DMS79 (cell line): Measurements from ENCODE around the gene PLCG1.
"Not testable (repeated sequence)": the region's sequence is repeated elsewhere in the genome, so short reads cannot be mapped to it uniquely, and the experiment has no call there.

Experiments
- DNase-seq: peaks from one replicate; lab custom pipeline; 2025; lab: John Stamatoyannopoulos, UW

Gene PLCG1

DNA sequence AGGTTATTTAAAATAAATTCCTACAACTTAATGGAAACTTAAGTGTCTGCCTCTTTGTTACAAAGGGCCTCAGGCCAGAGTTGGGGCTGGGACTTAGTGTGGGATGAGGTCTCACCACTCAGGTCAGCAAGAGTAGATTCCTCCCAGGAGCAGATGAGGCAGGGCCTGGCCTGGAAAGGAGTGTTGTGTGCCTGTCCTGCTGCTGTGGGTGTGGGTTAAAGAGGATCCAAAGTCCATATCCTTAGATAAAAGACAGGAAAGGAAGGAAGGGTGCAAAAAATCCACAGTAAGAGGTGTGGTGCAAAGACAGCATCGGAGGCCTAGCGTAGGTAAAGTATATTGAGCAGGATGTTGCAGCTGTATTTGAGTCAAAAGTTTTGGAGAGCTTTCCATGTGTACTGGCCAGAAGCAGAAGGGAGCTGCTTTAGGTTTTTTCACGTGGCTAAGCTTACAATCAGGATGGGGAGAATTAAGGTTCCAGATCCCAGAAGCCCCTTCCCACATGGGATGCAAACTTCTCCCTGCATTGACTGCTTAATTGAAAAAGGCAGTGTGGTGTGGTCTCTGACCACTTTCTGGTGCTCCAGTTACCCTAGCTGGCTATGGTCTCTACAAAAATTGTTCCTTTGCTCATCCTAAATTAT is 12.8 kb upstream of the PLCG1 start:
- DNase-seq = no peak

DNA sequence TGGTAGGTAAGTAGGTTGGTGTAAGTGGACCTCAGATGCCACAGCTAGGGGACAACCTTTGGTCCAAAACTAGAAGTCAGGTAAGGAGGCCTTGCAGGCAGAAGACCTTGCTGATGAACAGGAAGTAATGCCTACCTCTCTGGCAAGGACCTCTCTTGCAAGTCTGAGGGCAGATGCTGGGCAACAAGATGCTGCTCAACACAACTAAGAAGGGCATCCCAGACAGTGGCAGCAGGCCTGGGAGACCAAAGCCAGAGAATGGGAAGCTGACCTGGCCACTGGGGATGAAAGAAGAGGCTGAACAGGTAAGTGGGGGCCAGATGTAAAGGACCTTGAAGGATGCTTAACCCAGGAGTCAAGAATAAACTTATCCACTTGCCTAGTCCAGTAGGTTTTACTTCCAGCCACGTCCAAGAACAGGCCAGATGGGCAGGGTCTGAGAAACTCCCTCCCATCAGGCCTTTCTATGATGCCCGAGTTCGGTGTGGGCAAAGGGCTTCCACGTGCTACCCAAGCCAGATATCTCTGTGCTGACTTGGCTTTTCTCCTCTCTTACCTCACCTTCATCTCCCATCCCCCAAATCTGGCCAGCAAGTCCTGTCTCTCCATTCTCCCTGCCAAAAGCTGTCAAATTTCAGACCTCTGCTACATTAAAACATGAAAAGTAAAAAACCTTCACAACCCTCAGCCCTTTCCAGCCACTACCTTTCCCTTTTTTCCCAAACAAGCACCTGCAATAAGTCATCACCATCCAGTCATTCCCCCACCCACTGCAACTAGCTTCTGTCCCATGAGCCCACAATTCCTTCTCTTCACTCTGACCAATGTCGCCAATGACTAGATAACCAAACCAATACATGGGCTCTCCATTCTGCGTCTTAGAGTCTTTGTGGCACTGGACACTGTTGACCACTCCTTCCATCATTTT is 11.5 kb upstream of the PLCG1 start:
- no peak for DNase-seq

DNA sequence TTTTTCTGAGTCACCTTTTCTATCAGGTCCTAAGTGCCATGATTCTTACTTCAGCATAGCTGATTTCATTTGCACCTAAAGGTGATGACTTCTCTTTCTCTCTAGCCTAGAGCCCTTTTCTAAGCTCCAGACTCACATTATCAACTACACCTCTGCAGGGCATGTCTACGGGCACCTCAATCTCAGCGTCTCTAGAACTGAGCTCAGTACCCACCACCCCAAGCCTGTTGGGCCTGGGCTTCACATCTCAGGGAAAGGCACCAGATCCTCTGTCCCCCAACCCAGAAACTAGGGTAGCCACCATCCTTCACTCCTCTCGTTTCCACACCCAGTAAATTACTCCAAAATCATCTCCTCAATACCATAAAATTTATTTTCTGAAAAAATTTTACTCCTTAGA is 10.6 kb upstream of the PLCG1 start:
- DNase-seq = no peak

DNA sequence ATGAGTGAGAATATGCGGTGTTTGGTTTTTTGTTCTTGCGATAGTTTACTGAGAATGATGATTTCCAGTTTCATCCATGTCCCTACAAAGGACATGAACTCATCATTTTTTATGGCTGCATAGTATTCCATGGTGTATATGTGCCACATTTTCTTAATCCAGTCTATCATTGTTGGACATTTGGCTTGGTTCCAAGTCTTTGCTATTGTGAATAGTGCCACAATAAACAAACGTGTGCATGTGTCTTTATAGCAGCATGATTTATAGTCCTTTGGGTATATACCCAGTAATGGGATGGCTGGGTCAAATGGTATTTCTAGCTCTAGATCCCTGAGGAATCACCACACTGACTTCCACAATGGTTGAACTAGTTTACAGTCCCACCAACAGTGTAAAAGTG is 9.0 kb upstream of the PLCG1 start:
- DNase-seq = not testable (repeated sequence)

DNA sequence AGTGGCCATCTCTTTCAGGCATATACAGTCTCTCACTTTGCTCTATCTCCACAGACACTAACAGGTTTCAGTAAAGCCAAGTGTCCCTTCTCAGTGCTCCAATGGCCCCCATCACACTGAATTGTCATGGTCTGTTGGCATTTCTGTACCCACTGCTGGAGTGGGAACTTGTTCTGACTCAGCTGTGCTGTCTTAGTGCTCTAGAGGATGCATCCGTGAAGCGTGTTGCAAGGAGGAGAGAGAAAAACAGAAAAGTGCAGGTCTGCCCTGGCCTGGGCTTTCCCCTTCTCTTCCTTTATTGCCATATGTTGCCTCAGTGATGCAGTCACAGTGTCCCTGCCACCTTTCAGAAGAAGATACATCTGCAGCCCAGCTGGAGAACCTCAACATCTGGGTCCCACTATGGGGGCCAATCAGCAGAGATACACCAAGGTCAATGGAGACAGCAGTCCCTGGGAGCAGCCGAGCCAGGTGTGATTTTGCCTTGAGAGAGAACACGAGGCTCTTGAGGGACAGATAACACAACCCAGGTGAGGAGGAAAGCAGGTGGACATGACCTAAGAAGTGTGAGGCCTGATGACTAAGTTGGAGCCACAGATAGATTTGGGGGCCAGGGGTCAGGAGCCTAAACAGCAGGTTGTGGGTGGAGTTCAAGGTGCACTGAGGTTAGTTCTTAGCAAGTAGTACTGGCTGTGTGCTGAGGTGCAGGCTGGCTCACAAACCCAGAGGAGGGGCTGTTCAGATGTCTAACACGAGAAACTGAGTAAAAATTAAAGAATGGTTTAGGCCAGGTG is 5.6 kb upstream of the PLCG1 start:
- DNase-seq = no peak

DNA sequence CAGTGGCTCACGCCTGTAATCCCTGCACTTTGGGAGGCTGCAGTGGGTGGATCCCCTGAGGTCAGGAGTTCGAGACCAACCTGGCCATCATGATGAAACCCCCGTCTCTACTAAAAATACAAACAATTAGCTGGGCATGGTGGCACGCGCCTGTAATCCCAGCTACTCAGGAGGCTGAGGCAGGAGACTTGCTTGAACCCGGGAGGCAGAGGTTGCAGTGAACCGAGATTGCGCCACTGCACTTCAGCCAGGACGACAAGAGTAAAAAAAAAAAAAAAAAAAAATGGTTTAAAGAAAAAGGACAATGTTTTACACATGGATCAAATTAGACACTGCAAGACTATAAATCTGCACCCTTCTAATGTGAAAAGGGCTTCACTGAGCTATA is 5.0 kb upstream of the PLCG1 start:
- not testable (repeated sequence) for DNase-seq

DNA sequence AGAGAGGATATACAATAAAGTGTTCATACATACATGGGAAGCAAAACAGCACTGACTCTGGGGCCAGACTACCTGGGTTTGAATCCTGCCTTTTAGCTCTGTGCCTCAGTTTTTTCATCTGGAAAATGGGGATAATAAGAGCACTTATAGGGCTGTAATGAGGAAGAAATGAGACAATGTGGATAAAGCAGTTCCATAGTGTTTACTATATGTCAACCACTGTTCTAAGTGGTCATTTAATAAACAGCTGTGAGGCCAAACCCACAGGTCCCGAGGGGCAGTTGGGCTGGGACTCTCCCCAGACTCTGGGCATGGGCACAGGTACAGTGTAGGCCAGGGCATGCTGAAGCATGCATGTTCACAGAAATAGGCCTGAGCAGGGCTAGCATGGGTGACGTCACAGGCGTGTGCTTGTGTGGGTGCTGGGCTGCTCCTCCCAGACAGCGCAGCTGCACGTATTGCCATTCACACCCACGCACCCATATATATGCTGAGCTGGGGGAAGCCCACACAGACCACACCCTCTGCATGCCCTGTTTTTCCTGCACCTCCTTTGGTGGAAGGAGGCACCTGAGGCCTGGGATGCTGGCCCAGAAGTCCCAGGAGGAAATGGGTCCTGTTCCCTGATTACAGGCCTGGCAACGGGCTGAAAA is 3.5 kb upstream of the PLCG1 start:
- no peak for DNase-seq

DNA sequence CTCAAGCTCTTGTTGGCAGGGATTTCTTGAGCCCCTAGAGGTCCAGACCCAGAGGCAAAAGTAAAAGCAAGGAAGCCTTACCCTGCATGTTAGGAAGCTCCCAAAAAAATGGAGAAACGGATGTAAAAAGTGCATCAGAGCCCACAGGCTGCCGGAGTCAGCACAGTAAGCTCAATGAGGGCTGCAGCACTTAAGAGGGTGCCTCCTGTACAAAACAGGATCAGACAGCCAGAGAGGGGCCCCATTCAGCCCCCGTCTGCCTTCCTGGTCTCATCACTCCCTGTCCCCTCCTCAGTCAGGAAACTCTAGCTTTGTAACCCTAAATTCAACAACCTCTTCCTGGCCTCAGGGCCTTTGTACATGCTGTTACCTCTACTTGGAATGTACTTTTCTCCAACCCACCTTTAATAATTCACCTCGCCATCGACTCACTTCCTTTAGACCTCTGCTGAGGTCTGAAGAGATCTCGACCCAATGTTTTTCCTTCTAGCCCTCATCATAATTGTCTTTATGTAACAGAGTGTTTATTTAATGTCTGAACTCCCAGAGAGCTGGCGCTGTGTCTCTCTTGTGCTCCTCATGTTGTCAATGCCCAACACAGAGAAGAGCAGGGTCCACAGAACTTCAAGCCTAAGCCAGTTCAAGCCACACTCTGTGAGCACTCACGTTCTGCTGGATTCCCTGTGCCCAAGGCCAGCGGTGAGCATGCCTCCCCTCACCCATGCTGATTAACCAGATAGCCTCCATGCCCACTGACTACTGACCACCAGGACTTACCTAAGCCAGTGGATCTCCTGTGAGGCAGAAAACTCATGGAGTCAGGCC is 2.8 kb upstream of the PLCG1 start:
- DNase-seq = no peak

DNA sequence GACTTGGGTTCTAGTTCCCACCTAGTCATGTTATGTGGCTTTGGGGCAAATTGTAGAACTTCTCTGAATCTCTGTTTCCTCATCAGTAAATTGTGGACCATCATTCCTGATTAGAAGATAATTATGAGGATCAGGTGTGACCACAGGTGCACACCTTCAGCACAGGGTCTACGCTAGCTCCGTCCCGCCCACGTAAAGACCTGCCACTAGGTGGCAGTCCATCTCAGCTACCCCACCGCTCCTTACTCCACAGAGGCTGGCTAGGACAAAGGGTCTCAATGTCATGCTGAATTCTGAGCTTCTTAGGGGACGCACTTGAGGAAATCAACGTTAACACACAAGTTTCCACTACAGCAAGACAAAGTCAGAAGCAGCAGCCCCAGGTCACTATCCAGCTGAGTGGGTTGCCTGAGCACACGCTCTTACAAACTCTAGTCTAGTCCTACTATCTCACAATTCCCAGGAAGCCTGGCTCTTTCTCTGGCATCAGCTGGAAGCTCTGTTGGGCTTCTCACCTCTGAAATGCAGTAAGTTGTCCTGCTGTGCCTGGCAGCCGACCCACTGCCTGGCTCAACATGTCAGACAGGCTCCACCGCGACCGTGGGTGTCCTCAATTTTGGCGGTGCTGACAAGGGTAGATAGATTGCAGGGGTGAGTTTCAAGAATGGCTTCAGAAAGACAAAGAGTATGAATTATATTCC is 2.0 kb upstream of the PLCG1 start:
- no peak for DNase-seq

DNA sequence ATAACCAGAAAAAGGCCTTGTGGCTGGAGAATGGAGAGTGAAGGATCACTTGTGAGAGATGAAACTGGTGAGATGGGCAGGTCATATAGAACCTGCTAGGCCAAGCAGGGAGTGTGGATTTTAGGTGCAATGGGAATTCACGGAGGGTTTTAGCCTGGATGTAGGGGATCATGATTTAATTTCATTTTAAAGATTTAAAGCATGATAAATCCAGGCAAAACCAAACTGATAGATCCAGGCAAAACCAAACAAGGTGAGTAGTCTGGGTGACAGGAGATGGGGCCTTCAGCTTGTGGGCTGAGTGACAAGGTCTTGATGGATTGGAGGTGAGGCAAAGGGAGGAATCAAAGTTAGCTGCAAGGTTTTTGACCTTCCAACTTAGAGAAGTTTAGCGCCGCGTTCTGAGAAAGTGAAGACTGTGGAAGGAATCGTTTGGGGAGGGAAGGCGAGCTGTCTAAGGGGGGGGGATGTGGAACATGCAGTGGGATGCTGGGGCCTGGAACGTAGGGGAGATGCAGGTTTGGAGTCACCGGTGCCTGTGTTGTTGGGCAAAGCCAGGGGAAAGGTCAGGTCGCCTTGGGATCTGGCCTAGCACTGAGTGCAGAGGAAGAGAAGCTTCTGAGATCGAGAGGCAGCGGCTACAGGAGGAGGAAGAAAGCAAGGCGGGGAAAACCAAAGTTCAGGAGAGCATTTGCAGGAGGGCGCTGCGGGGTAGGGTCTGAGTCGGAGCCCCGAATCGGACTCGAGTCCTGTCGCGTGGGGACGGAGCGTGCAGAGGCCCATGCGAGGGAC is 1.3 kb upstream of the PLCG1 start:
- no peak for DNase-seq

DNA sequence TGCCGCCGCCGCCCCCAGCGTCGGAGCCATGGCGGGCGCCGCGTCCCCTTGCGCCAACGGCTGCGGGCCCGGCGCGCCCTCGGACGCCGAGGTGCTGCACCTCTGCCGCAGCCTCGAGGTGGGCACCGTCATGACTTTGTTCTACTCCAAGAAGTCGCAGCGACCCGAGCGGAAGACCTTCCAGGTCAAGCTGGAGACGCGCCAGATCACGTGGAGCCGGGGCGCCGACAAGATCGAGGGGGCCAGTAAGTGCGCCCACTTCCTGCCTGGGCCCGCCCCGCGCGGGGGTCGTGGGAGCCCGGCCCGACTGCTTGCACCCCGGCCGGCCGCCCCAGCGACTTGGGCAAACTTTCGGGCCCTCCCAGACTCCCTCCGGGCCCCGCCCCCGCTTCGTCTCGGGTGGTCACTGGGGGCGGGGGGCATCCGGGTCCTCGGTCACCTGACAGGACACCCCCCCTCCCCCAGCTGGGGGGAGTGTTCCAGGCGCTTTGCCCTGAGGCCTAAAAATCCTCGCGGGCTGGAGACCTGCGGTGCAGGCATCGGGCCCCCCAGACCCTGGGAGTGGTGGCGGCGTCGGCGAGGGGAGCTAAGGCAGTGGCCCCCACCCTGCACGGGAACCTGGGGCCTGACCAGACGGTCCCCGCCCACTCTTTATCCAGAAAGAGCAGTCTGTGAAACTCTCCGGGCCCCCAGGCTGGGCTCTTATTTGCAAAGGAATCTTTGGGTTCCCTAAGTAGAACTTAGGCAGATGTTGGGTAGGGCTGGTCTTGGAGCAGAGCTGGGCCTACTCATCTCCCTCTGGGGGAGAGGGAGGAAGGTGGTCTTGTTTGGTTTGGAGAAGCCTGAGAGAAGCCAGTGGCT is 501 bp downstream of the PLCG1 start:
- DNase-seq = peak; percentile 5

DNA sequence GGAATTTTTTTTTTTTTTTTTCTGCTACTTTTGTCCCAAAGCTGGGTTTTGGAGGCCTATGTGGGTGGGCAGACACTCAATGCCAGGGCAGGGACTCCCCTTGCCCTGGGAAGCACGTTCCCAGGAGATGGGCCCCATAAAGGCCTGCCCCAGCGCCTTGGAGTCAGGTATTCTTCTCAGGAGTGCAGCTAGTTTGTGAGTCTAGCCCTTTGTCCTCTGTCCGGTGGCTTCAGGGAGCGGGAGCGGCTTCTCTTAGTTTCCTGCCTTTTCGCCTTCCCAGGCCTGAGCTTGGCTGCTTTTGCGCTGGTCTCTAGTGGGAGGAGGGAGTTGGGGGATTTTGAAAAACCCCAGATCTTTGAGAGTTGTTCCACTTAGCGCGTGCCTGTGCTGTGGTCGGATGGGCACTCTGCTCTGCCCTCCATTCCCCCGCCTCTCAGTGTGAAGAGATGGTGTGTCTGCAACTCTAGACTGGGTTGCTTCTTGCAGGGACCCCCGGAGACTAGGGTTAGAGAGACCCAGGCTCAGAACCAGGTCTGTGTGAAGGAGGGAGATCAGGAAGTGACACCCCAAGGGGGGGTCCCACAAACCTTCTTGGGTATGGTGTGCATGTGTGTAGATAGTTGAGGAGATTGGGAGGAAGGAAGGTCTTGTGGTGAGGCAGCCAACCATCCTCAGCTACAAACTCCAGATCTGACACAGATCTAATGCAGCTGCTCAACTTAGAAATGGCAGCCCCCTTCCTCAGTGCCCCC is 1.3 kb downstream of the PLCG1 start:
- no peak for DNase-seq

DNA sequence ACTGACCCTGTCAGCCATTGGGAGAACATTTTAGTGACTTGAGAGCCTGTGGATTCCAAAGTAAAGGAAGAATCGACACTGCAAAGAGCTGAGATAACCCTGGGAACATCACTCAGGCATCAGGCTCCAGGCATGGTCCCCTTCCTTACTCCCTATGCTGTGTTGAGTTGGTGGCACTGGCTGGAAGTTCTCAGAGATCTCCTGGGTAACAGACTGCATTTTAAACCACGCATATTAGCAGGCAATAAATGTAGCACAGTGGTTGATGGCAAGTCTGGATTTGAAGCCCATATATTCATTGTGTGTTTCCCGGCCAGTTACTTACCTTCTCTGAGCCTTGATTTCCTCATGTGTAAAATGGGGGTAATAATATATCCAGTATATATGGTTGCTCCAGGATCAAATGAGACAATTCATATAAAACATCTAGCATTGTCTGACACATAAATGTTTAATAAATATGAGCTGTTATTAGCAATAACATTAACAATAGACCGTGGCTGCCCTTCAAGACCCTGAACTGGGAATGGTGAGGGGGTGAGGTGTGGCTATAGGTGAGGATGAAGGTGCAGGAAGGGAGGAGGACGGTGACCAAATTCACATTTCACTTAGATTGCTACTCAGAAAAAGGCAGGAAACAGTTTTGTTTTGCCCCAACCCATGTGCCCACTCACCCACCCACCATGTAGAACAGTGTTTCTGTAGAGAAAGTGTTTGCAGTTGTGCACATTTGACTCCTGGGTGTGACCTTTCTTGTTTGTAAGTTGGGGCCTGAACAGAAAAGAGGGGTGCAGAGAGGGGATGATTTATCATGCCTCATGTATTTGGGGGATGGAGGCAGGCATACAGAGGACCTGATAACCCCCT is 2.1 kb downstream of the PLCG1 start:
- no peak for DNase-seq

DNA sequence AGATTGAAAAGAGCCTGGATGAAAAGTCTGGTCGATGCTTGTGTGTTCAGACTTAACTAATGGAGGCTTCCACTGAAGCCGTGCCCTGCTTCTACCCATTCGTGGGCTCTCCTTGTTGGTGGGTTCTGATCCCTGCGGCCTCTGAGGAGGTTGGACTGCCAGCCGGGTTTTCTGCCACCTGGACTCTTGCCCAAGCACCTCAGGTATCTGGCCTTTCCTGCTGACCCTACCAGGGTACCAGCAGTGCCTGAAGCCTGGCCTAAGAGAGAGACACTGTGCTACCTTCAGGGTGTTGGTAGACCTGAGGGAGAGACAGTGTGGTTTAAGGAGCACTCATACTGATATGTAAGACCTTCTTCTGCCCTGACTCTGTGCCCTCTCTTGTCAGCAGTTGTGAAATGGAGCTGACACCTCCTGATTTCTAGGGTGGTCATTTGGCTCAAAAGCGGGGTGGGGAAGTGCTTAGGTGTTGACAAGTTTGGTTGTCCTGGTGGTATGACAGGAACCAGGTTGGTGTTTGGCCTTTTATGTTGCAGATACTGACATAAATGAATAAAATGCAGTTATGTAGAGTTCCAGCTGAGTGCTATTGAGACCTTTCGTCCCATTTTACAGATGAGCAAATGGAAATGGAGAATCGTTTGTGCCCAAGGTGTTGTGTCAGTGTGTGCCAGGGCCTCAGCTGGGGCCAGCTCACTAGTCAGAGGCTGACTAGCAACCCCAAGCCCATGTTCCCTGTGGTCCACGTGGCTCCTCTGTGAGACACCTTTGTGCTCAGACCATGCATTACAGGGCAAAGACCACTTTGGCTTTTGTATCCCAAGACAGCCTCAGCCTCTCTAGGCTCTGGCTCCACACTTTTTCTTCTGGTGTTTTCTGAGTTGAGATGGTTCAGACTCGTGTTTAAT is 3.1 kb downstream of the PLCG1 start:
- no peak for DNase-seq

DNA sequence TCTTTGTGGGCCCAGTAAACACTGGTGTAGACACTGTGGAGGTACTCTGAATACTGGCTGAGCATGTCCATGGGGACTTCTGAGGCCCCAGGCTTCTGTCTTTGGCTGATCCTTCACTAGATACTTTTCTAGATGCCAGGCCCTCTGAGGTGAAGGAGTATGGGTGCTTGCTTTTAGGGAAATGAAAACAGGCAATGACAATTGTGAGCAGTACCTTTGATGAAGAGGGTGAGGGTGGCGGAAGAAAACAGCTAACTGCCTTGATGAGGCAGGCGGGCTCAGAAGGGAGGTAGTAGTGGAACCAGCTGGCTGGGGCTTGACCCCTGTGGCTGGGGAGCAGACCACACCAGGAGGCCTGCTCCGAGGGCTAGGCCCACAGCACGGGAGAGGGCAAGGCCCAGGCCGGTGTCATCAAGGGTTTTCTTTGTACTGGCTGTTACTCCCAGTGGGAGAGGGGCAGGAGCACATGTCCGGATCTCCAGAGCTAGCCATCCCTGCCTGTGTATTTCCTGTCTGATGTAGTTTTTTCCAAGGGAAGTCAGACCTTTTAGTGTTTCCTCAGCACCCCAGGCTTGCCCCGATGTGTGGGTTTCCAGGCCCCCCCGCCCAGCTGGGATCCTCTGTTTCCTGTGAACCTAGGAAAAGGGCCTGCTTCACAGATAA is 3.9 kb downstream of the PLCG1 start:
- DNase-seq = no peak

DNA sequence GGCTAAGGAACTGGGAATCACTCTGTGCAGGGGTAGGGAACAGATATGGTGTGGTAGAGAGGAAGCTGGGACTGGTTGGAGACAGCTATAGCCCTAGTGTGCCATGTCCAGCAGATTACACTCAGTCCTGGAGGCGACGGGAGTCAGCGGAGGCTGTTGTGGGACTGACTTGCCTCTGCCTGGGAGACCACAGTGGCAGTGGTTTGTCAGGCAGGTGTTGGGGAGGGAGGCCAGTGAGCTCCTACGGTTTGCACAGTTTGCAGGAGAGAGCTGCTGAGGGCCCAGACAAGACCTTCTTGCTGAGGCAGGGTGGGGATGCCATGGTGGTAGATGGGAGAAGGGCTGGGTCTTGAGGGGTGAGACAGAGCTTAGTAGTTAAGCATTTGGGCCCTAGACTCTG is 4.9 kb downstream of the PLCG1 start:
- no peak for DNase-seq
